Fibroblast of skin of left quadriceps (primary cell): Measurements from ENCODE around the gene GET3.
"Not testable (repeated sequence)": the region's sequence is repeated elsewhere in the genome, so short reads cannot be mapped to it uniquely, and the experiment has no call there.

Experiments
- DNase-seq, 2 experiments: peaks; one replicate each; pipeline ENCODE4 v3.0.0-alpha.2; 2013; ENCODE audit warnings: low read depth in 2 of 2

Gene GET3

DNA sequence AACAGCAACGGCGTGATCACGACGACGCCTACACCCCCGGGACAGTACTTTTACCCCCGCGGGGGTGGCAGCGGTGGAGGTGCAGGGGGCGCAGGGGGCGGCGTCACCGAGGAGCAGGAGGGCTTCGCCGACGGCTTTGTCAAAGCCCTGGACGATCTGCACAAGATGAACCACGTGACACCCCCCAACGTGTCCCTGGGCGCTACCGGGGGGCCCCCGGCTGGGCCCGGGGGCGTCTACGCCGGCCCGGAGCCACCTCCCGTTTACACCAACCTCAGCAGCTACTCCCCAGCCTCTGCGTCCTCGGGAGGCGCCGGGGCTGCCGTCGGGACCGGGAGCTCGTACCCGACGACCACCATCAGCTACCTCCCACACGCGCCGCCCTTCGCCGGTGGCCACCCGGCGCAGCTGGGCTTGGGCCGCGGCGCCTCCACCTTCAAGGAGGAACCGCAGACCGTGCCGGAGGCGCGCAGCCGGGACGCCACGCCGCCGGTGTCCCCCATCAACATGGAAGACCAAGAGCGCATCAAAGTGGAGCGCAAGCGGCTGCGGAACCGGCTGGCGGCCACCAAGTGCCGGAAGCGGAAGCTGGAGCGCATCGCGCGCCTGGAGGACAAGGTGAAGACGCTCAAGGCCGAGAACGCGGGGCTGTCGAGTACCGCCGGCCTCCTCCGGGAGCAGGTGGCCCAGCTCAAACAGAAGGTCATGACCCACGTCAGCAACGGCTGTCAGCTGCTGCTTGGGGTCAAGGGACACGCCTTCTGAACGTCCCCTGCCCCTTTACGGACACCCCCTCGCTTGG, 55.0 kb downstream of the GET3 start:
- no peak for DNase-seq

DNA sequence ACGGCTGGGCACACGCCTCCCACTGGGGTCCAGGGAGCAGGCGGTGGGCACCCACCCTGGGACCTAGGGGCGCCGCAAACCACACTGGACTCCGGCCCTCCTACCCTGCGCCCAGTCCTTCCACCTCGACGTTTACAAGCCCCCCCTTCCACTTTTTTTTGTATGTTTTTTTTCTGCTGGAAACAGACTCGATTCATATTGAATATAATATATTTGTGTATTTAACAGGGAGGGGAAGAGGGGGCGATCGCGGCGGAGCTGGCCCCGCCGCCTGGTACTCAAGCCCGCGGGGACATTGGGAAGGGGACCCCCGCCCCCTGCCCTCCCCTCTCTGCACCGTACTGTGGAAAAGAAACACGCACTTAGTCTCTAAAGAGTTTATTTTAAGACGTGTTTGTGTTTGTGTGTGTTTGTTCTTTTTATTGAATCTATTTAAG, 55.6 kb downstream of the GET3 start:
- no peak for DNase-seq

DNA sequence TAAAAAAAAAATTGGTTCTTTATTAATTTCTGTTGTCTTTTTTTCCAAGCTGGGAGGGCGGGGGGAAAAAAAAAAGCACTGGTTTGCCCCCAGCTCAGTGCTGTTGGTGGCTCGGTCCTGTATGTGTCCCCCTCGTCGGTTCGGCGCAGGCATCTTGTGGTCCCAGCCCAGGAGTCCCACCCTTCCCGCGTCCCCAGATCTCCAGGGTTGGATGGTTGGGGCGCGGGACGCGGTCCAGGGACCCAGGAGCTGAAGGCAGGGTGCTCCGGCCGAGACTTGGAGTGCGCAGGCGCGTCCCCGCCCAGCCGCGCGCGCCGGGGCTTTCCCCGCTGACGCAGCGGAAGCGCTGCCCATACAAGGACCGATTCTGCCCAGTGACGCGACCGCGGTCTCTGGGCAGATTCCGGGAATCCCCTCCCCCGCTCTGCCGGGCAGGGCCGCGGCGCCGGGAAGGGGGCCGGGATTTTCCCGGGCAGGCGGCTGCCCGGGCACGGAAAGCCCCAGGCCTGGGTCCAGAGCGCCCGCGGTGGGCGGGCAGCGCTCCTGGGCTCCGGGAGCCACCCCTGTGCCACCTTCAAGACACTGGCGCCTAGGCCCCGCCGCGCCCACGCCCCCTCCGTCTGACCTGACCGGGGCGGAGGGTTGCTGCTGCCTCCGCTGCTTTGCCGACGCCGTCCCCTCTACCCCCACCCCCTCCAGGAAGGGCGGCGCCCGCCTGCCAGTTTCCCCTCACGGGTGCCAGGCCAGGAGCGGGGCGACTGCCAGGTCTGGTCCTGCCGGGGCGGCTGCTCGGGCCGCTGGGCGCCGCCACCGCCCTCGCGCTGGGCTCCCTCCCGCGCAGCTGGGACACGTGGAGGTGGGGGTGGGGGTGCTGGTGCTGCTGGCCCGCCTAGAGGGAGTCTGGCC, 56.2 kb downstream of the GET3 start:
- DNase-seq, result peak; percentile 88 to 89

DNA sequence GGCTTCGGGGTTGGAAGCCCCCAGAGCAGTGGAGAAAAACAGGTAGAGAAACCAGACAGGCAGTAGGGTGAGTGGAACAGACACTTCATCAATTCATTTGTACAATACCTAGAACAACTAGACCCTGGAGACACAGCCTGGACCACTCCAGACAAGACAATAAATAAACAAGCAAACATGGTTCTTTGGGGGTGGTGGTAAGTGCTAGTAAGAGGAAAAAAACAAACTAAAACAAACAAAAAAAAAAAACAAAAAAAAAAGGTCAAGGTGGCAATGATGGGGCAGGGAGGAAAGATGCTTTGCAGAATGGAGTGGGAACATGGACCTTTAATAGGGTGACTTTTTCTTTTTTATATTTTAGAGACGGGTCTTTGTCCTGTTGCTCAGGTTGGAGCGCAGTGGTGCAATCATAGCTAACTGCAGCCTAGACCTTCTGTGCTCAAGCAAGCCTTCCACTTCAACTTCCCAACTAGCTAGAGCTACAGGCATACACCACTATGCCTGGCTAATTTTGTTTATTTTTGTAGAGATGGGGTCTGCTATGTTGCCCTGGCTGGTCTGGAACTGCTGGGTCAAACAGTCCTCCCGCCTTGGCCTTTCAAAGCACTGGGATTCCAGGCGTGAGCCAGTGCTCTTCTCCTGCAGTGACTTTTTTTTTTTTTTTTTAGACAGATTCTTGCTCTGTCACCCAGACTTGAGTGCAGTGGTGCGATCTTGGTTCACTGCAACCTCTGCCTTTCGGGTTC, 57.1 kb downstream of the GET3 start:
- no peak for DNase-seq

DNA sequence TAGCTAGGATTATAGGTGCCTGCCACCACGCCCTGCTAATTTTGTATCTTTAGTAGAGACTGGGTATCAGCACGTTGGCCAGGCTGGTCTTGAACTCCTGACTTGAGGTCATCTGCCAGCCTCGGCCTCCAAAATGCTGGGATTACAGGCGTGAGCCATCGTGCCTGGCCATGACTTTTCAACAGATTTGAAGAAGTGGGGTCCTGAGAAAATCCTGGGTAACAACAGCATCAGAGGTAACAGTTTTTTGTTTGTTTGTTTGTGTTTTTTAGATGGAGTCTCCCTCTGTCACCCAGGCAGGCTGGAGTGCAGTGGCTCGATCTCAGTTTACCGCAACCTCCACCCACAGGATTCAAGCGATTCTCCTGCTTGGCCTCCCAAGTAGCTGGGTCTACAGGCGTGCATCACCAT, 57.7 kb downstream of the GET3 start:
- DNase-seq, result no peak

DNA sequence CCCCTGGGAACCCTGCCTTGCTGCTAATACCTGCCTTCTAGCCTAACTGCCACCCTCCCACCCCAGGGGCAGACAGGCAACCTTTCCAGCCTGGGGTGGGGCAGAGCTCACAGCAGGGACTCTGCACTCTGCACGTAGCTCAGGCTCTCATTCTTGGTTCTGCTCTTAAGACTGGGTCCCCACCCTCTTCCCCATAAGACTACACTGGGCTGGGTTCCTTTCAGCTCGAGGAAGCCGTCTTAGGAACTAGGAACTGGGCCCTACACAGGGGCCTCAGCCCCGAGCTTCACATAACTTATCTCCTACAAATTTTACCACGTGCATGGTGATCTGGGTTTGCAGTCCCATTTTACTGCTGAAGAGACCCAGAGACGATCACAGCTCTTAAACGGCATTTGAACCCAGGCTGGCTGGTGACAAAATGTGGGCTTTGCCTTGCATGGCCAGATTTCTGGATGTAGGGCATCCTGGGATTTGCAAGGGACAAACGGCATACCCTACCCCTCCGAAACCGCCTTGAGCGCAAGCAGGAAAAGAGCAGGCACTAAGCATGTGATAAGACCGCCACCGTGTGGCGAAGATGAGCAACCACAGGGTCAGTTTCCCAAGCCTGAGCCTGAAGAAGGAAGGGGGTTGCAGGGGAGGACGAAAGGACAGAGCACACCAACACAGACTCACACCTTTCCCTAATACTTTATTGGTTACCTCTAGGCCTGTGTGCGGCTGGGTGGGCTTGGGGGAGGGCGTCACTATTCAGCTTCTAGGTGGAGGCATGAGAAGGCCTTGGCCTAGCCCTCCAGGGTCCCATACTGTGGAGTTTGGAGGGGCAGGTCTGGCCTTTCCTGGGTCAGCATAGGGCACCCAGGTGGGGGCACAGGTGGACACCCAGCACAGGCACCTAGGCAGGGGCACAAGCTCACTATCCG, 59.1 kb downstream of the GET3 start:
- DNase-seq, result peak in 1 of 2 experiments; percentile 57

DNA sequence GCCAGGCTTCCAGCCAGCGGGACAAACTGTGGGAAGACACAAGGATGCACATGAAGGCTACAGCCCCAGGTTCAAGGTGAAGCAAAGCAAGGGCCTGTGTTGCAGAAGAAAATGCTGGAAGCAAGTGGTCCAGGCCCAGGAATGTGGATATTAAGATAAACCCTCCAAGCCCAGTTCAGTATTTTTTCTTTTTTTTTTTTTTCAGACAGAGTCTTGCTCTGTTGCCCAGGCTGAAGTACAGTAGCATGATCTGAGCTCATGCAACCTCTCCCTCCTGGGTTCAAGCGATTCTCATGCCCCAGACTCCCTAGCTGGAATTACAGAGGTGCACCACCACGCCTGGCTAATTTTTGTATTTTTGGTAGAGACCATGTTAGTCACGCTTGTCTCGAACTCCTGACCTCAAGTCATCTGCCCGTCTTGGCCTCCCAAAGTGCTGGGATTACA, 59.9 kb downstream of the GET3 start:
- DNase-seq, result no peak

DNA sequence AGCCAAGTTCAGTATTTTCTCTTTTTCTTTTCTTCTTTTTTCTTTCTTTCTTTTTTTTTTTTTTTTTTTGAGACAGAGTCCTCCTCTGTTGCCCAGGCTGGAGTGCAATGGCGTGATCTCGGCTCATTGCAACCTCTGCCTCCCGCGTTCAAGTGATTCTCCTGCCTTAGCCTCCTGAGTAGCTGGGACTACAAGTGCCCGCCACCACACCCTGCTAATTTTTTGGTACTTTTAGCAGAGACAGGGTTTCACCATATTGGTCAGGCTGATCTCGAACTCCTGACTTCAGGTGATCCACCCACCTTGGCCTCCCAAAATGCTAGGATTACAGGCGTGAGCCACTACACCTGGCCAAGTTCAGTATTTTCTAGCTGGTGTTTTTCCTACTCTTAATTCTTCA, 60.3 kb downstream of the GET3 start:
- not testable (repeated sequence) for DNase-seq
